ENCODE results near the gene FAT1.

FAT1 gene

GRCh38 chr4:186653969-186654368 is 69.7 kb downstream of the FAT1 start:
- Histone ChIP-seq H4K91ac (ENCODE audit: low read depth, low read length, poor library complexity) (no peak overlapping the region), H2BK15ac (ENCODE audit: low read length) (no peak overlapping the region), H2BK12ac (ENCODE audit: low read length) (no peak overlapping the region), H3K4me3 (ENCODE audit: low read length in 2 of 2) (no peak overlapping the region), H3K27ac (replicated peaks; ENCODE audit: low read length) (no peak overlapping the region), H2AFZ (ENCODE audit: low read length) (no peak overlapping the region), H3K9me3 (replicated peaks in 1 of 2; ENCODE audit: control insufficient read depth in 2 of 2, insufficient read depth in 1 of 2, low read depth in 1 of 2, low read length in 2 of 2) (peaks cover 3 to 14% of the 10 kb centered on the region in 2 donors), H4K8ac (ENCODE audit: low read depth, low read length) (no peak overlapping the region), H3K9ac (ENCODE audit: low read depth, low read length, poor library complexity) (no peak overlapping the region), H3K4ac (ENCODE audit: low read length) (no peak overlapping the region), H3K36me3 (replicated peaks in 1 of 2; ENCODE audit: control insufficient read depth in 2 of 2, insufficient read depth in 2 of 2, low read length in 2 of 2) (peaks cover 8 to 73% of the 10 kb centered on the region in 2 donors), H2BK120ac (ENCODE audit: low read depth, low read length) (no peak overlapping the region), H3K27me3 (ENCODE audit: control insufficient read depth in 3 of 3, insufficient read depth in 3 of 3, low read depth in 1 of 3, low read length in 3 of 3) (no peaks in the 10 kb centered on the region), H2BK5ac (ENCODE audit: low read length) (no peak overlapping the region), H3K18ac (ENCODE audit: low read length) (no peak overlapping the region), H3K4me1 (ENCODE audit: control insufficient read depth in 2 of 2, insufficient read depth in 1 of 2, low read depth in 1 of 2, low read length in 2 of 2) (peaks cover 9 to 17% of the 10 kb centered on the region in 2 donors), H3K79me1 (ENCODE audit: low read depth, low read length) (peaks cover 4% of the 10 kb centered on the region), H2AK5ac (ENCODE audit: low read depth, low read length) (no peak overlapping the region), H3K23ac (ENCODE audit: low read depth, low read length, poor library complexity) (no peak overlapping the region), H3K4me2 (ENCODE audit: insufficient read depth, low read length, poor library complexity, severe bottlenecking) (no peak overlapping the region), H3K14ac (ENCODE audit: low read length) (no peak overlapping the region)
- WGBS, 2 donors (ENCODE audit: extremely low coverage in 2 of 2, insufficient read length in 2 of 2, insufficient replicate concordance in 1 of 2) = no CpG with 5 or more reads among the region's 3 CpGs
- DNase-seq (ENCODE audit: low spot score) = no peak

GRCh38 chr4:186651624-186652023 is 72.0 kb downstream of the FAT1 start:
- no peak for DNase-seq (ENCODE audit: low spot score)
- H3K27ac ChIP-seq (replicated peaks; ENCODE audit: low read length) = no peak overlapping the region

GRCh38 chr4:186651181-186651603 is 72.5 kb downstream of the FAT1 start:
- H3K18ac ChIP-seq (ENCODE audit: low read length) = no peak overlapping the region
- H3K9me3 ChIP-seq (replicated peaks in 1 of 2; ENCODE audit: control insufficient read depth in 2 of 2, insufficient read depth in 1 of 2, low read depth in 1 of 2, low read length in 2 of 2) = peaks cover 3 to 14% of the 10 kb centered on the region in 2 donors
- no peak overlapping the region for H4K8ac ChIP-seq (ENCODE audit: low read depth, low read length)
- no peak overlapping the region for H3K27ac ChIP-seq (replicated peaks; ENCODE audit: low read length)
- no CpG with 5 or more reads among the region's 5 CpGs for WGBS, 2 donors (ENCODE audit: extremely low coverage in 2 of 2, insufficient read length in 2 of 2, insufficient replicate concordance in 1 of 2)
- no peak overlapping the region for H2BK120ac ChIP-seq (ENCODE audit: low read depth, low read length)
- no peak overlapping the region for H3K23ac ChIP-seq (ENCODE audit: low read depth, low read length, poor library complexity)
- H2AK5ac ChIP-seq (ENCODE audit: low read depth, low read length) = no peak overlapping the region
- no peak for DNase-seq (ENCODE audit: low spot score)
- no peak overlapping the region for H3K14ac ChIP-seq (ENCODE audit: low read length)
- H3K9ac ChIP-seq (ENCODE audit: low read depth, low read length, poor library complexity) = no peak overlapping the region
- H3K79me1 ChIP-seq (ENCODE audit: low read depth, low read length) = peaks cover 5% of the 10 kb centered on the region
- H3K36me3 ChIP-seq (replicated peaks in 1 of 2; ENCODE audit: control insufficient read depth in 2 of 2, insufficient read depth in 2 of 2, low read length in 2 of 2) = peaks cover 9 to 74% of the 10 kb centered on the region in 2 donors
- H2AFZ ChIP-seq (ENCODE audit: low read length) = no peak overlapping the region
- H4K91ac ChIP-seq (ENCODE audit: low read depth, low read length, poor library complexity) = no peak overlapping the region
- H2BK15ac ChIP-seq (ENCODE audit: low read length) = no peak overlapping the region
- H3K4me1 ChIP-seq (ENCODE audit: control insufficient read depth in 2 of 2, insufficient read depth in 1 of 2, low read depth in 1 of 2, low read length in 2 of 2) = peaks cover 4 to 5% of the 10 kb centered on the region in 2 donors
- no peaks in the 10 kb centered on the region for H3K27me3 ChIP-seq (ENCODE audit: control insufficient read depth in 3 of 3, insufficient read depth in 3 of 3, low read depth in 1 of 3, low read length in 3 of 3)
- H3K4me2 ChIP-seq (ENCODE audit: insufficient read depth, low read length, poor library complexity, severe bottlenecking) = no peak overlapping the region
- H3K4ac ChIP-seq (ENCODE audit: low read length) = no peak overlapping the region
- H2BK12ac ChIP-seq (ENCODE audit: low read length) = no peak overlapping the region
- H2BK5ac ChIP-seq (ENCODE audit: low read length) = no peak overlapping the region
- no peak overlapping the region for H3K4me3 ChIP-seq (ENCODE audit: low read length in 2 of 2)

More at GRCh38 chr4:186651624-186652023, 72.0 kb downstream of the FAT1 start:
- Histone ChIP-seq H2AK5ac (ENCODE audit: low read depth, low read length) (no peak overlapping the region), H3K27me3 (ENCODE audit: control insufficient read depth in 3 of 3, insufficient read depth in 3 of 3, low read depth in 1 of 3, low read length in 3 of 3) (no peaks in the 10 kb centered on the region), H2BK120ac (ENCODE audit: low read depth, low read length) (no peak overlapping the region), H2BK12ac (ENCODE audit: low read length) (no peak overlapping the region), H3K18ac (ENCODE audit: low read length) (no peak overlapping the region), H3K4me2 (ENCODE audit: insufficient read depth, low read length, poor library complexity, severe bottlenecking) (no peak overlapping the region), H3K23ac (ENCODE audit: low read depth, low read length, poor library complexity) (no peak overlapping the region), H3K9me3 (replicated peaks in 1 of 2; ENCODE audit: control insufficient read depth in 2 of 2, insufficient read depth in 1 of 2, low read depth in 1 of 2, low read length in 2 of 2) (peaks cover 3 to 14% of the 10 kb centered on the region in 2 donors), H2BK15ac (ENCODE audit: low read length) (no peak overlapping the region), H2AFZ (ENCODE audit: low read length) (no peak overlapping the region), H4K91ac (ENCODE audit: low read depth, low read length, poor library complexity) (no peak overlapping the region), H4K8ac (ENCODE audit: low read depth, low read length) (no peak overlapping the region), H3K14ac (ENCODE audit: low read length) (no peak overlapping the region), H3K4me1 (ENCODE audit: control insufficient read depth in 2 of 2, insufficient read depth in 1 of 2, low read depth in 1 of 2, low read length in 2 of 2) (peaks cover 4 to 5% of the 10 kb centered on the region in 2 donors), H3K9ac (ENCODE audit: low read depth, low read length, poor library complexity) (no peak overlapping the region), H3K4me3 (ENCODE audit: low read length in 2 of 2) (no peak overlapping the region), H3K4ac (ENCODE audit: low read length) (no peak overlapping the region), H2BK5ac (ENCODE audit: low read length) (no peak overlapping the region), H3K79me1 (ENCODE audit: low read depth, low read length) (peaks cover 5% of the 10 kb centered on the region), H3K36me3 (replicated peaks in 1 of 2; ENCODE audit: control insufficient read depth in 2 of 2, insufficient read depth in 2 of 2, low read length in 2 of 2) (peaks cover 10 to 78% of the 10 kb centered on the region in 2 donors)
- no CpG with 5 or more reads among the region's 21 CpGs for WGBS, 2 donors (ENCODE audit: extremely low coverage in 2 of 2, insufficient read length in 2 of 2, insufficient replicate concordance in 1 of 2)

- Histone ChIP-seq H2BK5ac (ENCODE audit: low read length) (no peak overlapping the region), H2AFZ (ENCODE audit: low read length) (no peak overlapping the region), H4K91ac (ENCODE audit: low read depth, low read length, poor library complexity) (no peak overlapping the region), H3K79me1 (ENCODE audit: low read depth, low read length) (peaks cover 5% of the 10 kb centered on the region), H4K8ac (ENCODE audit: low read depth, low read length) (no peak overlapping the region), H3K18ac (ENCODE audit: low read length) (no peak overlapping the region), H3K14ac (ENCODE audit: low read length) (no peak overlapping the region), H3K4me1 (ENCODE audit: control insufficient read depth in 2 of 2, insufficient read depth in 1 of 2, low read depth in 1 of 2, low read length in 2 of 2) (peaks cover 4 to 5% of the 10 kb centered on the region in 2 donors), H3K9ac (ENCODE audit: low read depth, low read length, poor library complexity) (no peak overlapping the region), H2BK12ac (ENCODE audit: low read length) (no peak overlapping the region), H2AK5ac (ENCODE audit: low read depth, low read length) (no peak overlapping the region), H3K36me3 (replicated peaks in 1 of 2; ENCODE audit: control insufficient read depth in 2 of 2, insufficient read depth in 2 of 2, low read length in 2 of 2) (peaks cover 7 to 71% of the 10 kb centered on the region in 2 donors), H2BK120ac (ENCODE audit: low read depth, low read length) (no peak overlapping the region), H3K4me3 (ENCODE audit: low read length in 2 of 2) (no peak overlapping the region), H3K23ac (ENCODE audit: low read depth, low read length, poor library complexity) (no peak overlapping the region), H3K27me3 (ENCODE audit: control insufficient read depth in 3 of 3, insufficient read depth in 3 of 3, low read depth in 1 of 3, low read length in 3 of 3) (no peaks in the 10 kb centered on the region), H2BK15ac (ENCODE audit: low read length) (no peak overlapping the region), H3K9me3 (replicated peaks in 1 of 2; ENCODE audit: control insufficient read depth in 2 of 2, insufficient read depth in 1 of 2, low read depth in 1 of 2, low read length in 2 of 2) (peaks cover 3 to 10% of the 10 kb centered on the region in 2 donors), H3K27ac (replicated peaks; ENCODE audit: low read length) (no peak overlapping the region), H3K4me2 (ENCODE audit: insufficient read depth, low read length, poor library complexity, severe bottlenecking) (no peak overlapping the region), H3K4ac (ENCODE audit: low read length) (no peak overlapping the region)
- DNase-seq (ENCODE audit: low spot score) = no peak
- WGBS, 2 donors (ENCODE audit: extremely low coverage in 2 of 2, insufficient read length in 2 of 2, insufficient replicate concordance in 1 of 2) = no CpG with 5 or more reads among the region's 3 CpGs
Measured at GRCh38 chr4:186650401-186651180, 73.1 kb downstream of the FAT1 start.
